GM13977 (cell line): ENCODE data around the gene PDRG1.

ENCODE experiments used
- DNase-seq: peaks from one replicate; pipeline ENCODE4 v3.0.0; 2012; ENCODE audit warnings: low spot score
- in situ Hi-C: fragments of 300-500 bp; cut with MboI; formaldehyde crosslinking; loops from one replicate; pipeline ENCODE4 v1.12.0; 2022; ENCODE audit warnings: low sequenced_read_pairs, low pct_unique_long_range_greater_than_20kb, mixed read lengths, inconsistent platforms; ENCODE audit not compliant: unreplicated experiment
- TF ChIP-seq, protein P1 (sequence below): IDR thresholded peaks from 2 replicates; pipeline ENCODE4 v1.5.1; 2012; ENCODE audit warnings: mild to moderate bottlenecking, control low read depth; ENCODE audit not compliant: insufficient read depth; ENCODE audit errors: extremely low read depth, missing control alignments

Gene PDRG1

GRCh38 chr20:31989030-31989645 lies 37.3 kb upstream of the PDRG1 start:
- in situ Hi-C loops: no loop called here
- TF ChIP-seq, protein P1, sequence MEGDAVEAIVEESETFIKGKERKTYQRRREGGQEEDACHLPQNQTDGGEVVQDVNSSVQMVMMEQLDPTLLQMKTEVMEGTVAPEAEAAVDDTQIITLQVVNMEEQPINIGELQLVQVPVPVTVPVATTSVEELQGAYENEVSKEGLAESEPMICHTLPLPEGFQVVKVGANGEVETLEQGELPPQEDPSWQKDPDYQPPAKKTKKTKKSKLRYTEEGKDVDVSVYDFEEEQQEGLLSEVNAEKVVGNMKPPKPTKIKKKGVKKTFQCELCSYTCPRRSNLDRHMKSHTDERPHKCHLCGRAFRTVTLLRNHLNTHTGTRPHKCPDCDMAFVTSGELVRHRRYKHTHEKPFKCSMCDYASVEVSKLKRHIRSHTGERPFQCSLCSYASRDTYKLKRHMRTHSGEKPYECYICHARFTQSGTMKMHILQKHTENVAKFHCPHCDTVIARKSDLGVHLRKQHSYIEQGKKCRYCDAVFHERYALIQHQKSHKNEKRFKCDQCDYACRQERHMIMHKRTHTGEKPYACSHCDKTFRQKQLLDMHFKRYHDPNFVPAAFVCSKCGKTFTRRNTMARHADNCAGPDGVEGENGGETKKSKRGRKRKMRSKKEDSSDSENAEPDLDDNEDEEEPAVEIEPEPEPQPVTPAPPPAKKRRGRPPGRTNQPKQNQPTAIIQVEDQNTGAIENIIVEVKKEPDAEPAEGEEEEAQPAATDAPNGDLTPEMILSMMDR: no peak
- DNase-seq: no peak

GRCh38 chr20:31988430-31989015 lies 36.7 kb upstream of the PDRG1 start:
- in situ Hi-C loops: no loop called here
- TF ChIP-seq, protein P1: no peak
- DNase-seq: no peak

DNA sequence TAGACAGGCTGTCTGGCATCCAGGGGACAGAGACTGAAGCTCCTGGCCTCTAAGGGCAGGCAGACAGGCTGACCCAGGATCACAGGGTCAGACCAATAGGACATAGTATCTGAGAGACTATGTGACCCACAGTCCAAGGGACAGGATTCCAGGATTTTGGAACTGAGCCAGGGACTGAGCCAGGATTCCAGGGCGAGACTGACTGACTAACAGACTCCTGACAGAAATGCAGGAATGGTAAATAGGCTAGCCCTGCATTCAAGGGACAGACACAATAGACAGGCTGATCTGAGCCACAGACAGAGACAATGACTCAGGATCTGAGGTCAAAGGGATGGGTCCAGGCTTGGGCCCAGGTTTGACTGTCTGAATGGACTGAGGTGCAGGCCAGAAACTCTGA lies 35.9 kb upstream of the PDRG1 start:
- DNase-seq: no peak
- in situ Hi-C loops: no loop called here
- TF ChIP-seq, protein P1: no peak

- in situ Hi-C loops: no loop called here
- DNase-seq: no peak
- TF ChIP-seq, protein P1: no peak
These were observed 33.2 kb upstream of the PDRG1 start for GRCh38 chr20:31984981-31985471.

DNA sequence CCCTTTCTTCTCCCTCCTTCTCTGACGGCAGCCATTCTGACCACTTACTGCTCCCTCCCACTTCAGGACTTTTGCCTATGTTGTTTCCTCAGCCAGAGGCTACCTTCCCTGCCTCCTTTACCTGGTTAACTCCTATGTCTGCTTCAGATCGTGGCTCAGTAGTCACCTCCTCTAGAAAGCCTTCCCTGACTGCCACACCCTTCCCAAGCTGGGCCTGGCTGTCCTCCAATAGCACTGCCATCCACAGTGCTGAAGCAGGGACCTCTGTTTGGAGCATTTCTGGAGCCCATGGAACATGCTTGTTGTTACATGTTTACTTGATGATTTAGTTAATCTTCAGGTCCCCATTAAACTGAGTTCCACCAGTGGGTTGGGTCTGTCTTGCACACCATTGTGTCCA lies 29.9 kb upstream of the PDRG1 start:
- no peak for DNase-seq
- in situ Hi-C loops: no loop called here
- TF ChIP-seq, protein P1: no peak

DNA sequence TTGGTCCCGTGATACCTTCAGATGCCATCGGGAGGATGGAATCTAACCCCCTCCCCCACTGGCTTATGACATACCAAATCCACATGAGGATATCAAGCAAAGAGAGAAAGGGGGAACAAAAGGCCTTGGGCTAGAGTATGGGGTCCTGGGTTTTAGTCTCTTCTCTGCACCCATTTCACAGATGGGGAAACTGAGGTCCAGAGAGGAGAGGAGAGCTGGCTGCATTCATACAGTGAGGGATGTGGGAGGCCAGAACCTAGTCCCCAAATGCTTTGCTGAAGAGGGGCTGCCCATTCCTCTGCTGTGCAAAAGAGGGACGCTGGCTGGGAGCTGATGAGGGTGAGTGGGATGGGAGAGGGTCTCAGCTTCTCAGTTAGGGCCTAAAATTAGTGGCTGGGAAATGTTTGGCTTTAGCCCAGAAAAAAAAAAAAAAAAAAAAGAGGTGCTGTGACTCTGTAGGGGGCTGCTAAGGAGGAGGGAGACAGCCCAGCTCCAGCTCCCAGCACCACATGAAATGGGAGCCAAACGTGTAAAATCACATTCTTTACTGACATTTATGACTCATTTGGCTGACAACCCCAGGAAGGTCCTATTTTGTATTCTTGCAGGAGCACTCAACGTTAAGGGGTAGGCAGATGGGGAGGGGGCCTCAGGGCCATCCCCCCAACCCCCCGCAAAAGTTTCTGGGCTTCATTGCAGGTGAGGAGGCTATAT lies 28.0 kb upstream of the PDRG1 start:
- TF ChIP-seq, protein P1: no peak
- in situ Hi-C loops: no loop called here
- no peak for DNase-seq
